Renal cortex interstitium (tissue), 11 donors: ENCODE measurements around the gene TRO. TPM values are rescaled to one million over a fixed set of nuclear protein-coding genes. Genes with fewer than 3 reads are reported as not detected.

Experiments used
- DNase-seq, 11 donors: peaks; one replicate each; pipeline ENCODE4 v3.0.0-alpha.2; 2013; ENCODE audit warnings: low read depth in 9 of 11, low spot score in 4 of 11; ENCODE audit errors: extremely low read depth in 1 of 11
- polyA plus RNA-seq, 3 donors: library from polyadenylated mRNA; unstranded; fragments of 120-200 nt; gene quantifications; one replicate each; pipeline ENCODE4 v1.2.1, GENCODE V29; 2013; ENCODE audit not compliant: insufficient read length in 3 of 3

TRO gene
- polyA plus RNA-seq, 3 donors: 115 to 127 (median 119) TPM

DNA sequence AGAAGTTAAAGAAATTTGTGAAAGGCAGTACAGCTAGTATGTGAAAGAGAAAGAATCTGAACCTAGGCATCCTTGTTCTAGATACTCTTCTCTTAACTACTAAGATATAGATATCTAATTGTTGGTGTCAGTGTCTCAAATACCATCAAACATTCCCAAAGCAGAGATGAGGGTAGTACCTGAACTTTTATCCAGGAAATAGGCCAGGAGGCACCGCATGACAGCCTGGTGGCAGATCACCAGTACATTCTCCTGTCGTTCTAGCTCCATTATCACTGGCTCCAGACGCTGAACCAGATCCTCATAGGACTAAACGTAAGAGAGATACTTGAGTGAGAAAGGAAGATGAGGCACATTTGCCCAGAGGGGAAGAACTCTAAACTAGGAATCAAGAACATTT is 16.8 kb downstream of the TRO start:
- no peak for DNase-seq

DNA sequence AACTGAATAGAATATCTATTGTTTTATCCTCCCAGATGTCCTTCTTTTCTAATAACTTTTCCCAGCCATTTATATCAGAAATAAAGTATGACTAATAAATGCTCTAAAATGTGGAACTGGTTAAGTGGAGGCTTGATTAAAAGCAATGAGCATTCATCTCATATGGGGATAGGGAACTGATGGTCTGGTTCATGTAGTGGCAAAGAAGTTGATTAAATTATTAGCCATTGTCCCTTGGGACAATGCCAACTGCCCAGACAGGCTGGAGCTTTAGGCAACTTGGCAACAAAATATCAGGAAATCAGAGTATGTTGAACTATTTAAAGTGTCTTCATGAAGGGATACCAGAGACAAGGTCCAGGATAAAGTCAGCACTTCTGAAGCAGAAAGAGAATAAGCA is 24.2 kb downstream of the TRO start:
- DNase-seq: no peak

DNA sequence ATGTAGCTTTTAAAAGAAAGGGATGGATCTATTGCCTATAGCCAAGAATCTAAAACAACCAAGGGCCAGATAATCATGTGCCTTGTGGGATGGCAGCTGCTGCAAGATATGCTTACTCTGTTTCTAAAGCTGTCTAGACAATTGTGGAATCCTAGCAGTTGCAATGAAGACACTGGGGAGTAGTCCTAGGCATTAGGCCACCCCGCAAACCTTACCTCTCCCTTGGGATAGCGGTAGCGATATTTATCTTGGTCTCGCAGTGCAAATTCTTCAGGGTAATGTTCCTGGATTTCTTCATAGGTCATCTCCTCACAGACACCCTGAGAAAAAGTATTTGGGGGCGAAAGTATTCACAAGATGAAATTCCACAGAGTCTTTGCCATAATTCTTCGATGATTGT is 24.6 kb downstream of the TRO start:
- DNase-seq: no peak

DNA sequence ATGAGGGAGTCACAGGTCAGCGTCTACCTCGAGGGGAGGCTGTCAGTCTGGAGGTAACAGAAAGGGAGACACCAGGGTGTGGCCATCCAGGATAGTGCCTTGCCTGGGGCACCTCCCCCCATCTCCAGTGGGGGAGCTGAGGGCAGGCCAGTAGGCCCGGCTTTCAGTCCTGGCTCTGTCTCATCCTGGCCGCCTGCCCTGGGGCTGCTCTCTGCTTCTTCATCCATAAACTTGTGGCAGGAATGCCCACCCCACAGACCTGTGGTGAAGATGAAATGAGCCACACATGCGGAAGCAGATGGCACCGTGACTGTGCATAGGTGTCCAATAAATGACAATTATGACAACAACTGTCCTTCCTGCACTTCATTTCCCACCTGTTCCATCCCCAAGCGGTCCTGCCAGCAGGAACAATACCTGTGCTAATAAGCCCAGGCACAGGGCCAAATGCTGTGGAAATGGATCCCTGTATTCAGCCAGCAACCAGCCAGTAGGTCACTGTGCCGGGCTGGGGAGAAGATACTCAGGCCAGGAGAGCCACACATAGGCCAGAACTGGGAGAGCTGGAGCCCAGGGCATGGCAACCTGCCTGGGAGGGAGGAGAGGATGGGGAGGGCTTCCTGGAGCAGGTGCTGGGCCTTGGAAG is 30.2 kb downstream of the TRO start:
- DNase-seq: no peak

GRCh38 chrX:54961750-54962149 is 41.1 kb downstream of the TRO start:
- DNase-seq: no peak

GRCh38 chrX:54964766-54965497 is 44.3 kb downstream of the TRO start:
- DNase-seq: no peak

DNA sequence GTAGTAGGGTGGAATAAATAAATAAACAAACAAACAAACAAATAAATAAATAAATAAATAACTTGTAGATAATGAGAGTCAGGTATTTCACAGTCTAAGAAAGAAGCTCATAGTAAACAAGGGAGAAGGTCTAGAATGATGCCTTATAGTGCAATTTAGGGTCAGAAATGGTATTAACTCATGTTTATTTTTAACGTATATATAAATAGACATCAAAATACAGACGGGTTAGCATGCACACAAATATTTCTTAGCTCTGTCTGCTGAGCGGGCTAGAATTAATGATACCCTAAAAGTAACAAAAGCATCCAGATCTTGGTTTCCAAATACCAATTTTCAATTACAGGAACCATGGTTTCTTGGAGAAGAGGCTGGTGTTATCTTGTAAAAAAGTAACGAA is 56.8 kb downstream of the TRO start:
- no peak for DNase-seq

DNA sequence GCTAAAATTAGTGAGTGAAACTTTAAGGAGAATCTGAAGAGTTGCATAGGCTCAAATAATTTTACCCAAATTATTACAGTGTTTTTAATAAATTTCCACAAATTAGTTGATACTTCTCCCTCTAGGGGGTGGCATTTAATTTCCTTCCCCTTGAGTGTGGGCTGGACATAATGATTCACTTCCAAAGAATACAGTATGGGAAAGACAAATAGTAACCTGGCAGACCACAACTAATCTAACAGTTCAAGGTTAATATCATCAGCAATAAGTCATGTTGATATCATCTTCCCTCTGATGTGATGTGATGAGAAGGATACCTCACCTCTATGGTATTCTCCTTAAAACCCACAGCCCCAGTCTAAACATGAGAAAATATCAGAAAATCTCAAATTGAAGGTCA is 57.8 kb downstream of the TRO start:
- DNase-seq: no peak

DNA sequence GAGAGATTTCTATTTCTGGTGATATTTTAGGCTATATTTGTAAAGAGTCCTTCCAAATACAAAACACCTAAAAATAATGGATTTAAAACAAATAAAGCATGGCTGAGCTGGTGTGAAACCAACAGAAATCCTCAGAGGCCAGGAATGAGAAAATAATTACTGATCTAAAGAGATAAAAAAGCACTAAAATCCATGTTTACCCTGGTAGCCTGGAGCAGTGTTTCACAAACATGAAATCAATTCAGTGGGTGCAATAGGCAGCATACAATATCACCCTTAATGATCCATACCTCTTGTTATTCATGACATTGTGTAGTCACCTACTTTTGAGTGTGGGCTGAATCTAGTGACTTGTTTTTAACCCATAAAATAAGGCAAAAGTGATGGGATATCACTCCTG is 58.8 kb downstream of the TRO start:
- no peak for DNase-seq

GRCh38 chrX:54980334-54980733 is 59.7 kb downstream of the TRO start:
- DNase-seq: no peak

Other genes with a start within 250 kb of the TRO start
- under 1 TPM in 2 of 3 donors, not detected in 1; 0.03 to 0.05 TPM for gene ITIH6, start 122.6 kb upstream of the TRO start, polyA plus RNA-seq
- 100 to 1,000 TPM; 651 to 783 (median 710) TPM for gene MAGED2, start 113.1 kb upstream of the TRO start, polyA plus RNA-seq
- under 1 TPM; 0.48 to 0.64 (median 0.60) TPM for gene PFKFB1, start 73.4 kb downstream of the TRO start, polyA plus RNA-seq
- gene APEX2, start 79.5 kb downstream of the TRO start, polyA plus RNA-seq: 10 to 100 TPM; 14.1 to 18.6 (median 15.1) TPM
- 10 to 100 TPM; 10.5 to 25.7 (median 13.5) TPM for gene ALAS2, start 110.2 kb downstream of the TRO start, polyA plus RNA-seq
- not detected for gene PAGE2B, start 154.2 kb downstream of the TRO start, polyA plus RNA-seq
- gene PAGE2, start 168.2 kb downstream of the TRO start, polyA plus RNA-seq: under 1 TPM in 1 of 3 donors, not detected in 2; 0.36 TPM